HG02798 (cell line): ENCODE results near the gene ANK3.
A peak's percentile ranks its signal among the peaks of the same experiment; 100 is the strongest.

Experiments used
- ATAC-seq: cut with Tn5 transposase; IDR thresholded peaks from one replicate; pipeline ENCODE4 v1.9.1; 2021; ENCODE audit warnings: mild to moderate bottlenecking; ENCODE audit not compliant: unreplicated experiment, poor library complexity

The ANK3 gene

GRCh38 chr10:60253484-60253883, 136.2 kb downstream of the ANK3 start:
- no peak for ATAC-seq

- no peak for ATAC-seq
Measured at GRCh38 chr10:60252688-60253087, 137.0 kb downstream of the ANK3 start.

- no peak for ATAC-seq
Measured at GRCh38 chr10:60246382-60246781, 143.3 kb downstream of the ANK3 start.

- no peak for ATAC-seq
Measured at GRCh38 chr10:60239228-60239627, 150.4 kb downstream of the ANK3 start.

GRCh38 chr10:60238759-60239100, 150.9 kb downstream of the ANK3 start:
- no peak for ATAC-seq

- ATAC-seq, result peak; percentile 51
Measured at GRCh38 chr10:60237977-60238758, 151.5 kb downstream of the ANK3 start.

GRCh38 chr10:60236869-60237524, 152.7 kb downstream of the ANK3 start:
- ATAC-seq, result peak; percentile 97

- no peak for ATAC-seq
Measured at GRCh38 chr10:60235001-60235400, 154.7 kb downstream of the ANK3 start.

- no peak for ATAC-seq
Measured at GRCh38 chr10:60234551-60234950, 155.1 kb downstream of the ANK3 start.

- no peak for ATAC-seq
Measured at GRCh38 chr10:60230892-60231291, 158.8 kb downstream of the ANK3 start.

GRCh38 chr10:60224066-60224705, 165.5 kb downstream of the ANK3 start:
- no peak for ATAC-seq

- no peak for ATAC-seq
Measured at GRCh38 chr10:60222047-60222446, 167.6 kb downstream of the ANK3 start.

GRCh38 chr10:60212195-60212594, 177.5 kb downstream of the ANK3 start:
- no peak for ATAC-seq

- no peak for ATAC-seq
Measured at GRCh38 chr10:60209874-60210570, 179.7 kb downstream of the ANK3 start.

GRCh38 chr10:60208676-60209269, 180.9 kb downstream of the ANK3 start:
- no peak for ATAC-seq

- ATAC-seq, result no peak
Measured at GRCh38 chr10:60207894-60208293, 181.8 kb downstream of the ANK3 start.

- no peak for ATAC-seq
Measured at GRCh38 chr10:60206735-60207134, 182.9 kb downstream of the ANK3 start.

- ATAC-seq, result no peak
Measured at GRCh38 chr10:60205741-60206140, 183.9 kb downstream of the ANK3 start.

- no peak for ATAC-seq
Measured at GRCh38 chr10:60203993-60204618, 185.6 kb downstream of the ANK3 start.

- no peak for ATAC-seq
Measured at GRCh38 chr10:60200682-60201053, 189.0 kb downstream of the ANK3 start.
